ENCODE measurements around the gene TMEM37. TPM values are rescaled to one million over a fixed set of nuclear protein-coding genes. Genes with fewer than 3 reads are reported as not detected.
A peak's percentile ranks its signal among the peaks of the same experiment; 100 is the strongest.
"Not testable (repeated sequence)": the region's sequence is repeated elsewhere in the genome, so short reads cannot be mapped to it uniquely, and the experiment has no call there.

The TMEM37 gene
- total and polyA plus RNA-seq, 2 experiments from 2014 or later, result 52.6 to 123 TPM

GRCh38 chr2:119402645-119403560, 28.8 kb upstream of the TMEM37 start:
- Histone ChIP-seq H3K9me2 (replicated peaks; ENCODE audit: insufficient read depth) (no peaks in the 10 kb centered on the region), H3K4me2 (peak overlapping the region; percentile 52), H2AFZ (no peak overlapping the region), H3K27me3 (no peaks in the 10 kb centered on the region), H4K20me1 (ENCODE audit: insufficient read depth, poor library complexity, severe bottlenecking) (no peaks in the 10 kb centered on the region), H3K9me3 (ENCODE audit: low read depth) (no peaks in the 10 kb centered on the region), H3K4me1 (ENCODE audit: insufficient read depth) (peaks cover 8% of the 10 kb centered on the region), H3K36me3 (replicated peaks; ENCODE audit: insufficient read depth, low read depth) (no peaks in the 10 kb centered on the region), H3K27ac (peak overlapping the region; percentile 78), H3K79me2 (no peaks in the 10 kb centered on the region), H3K4me3 (no peak overlapping the region)
- TF ChIP-seq EZH2phosphoT487 (IDR thresholded peaks at IDR 0.05; ENCODE audit: low read depth, severe bottlenecking, unreplicated experiment), result no peak
- TF ChIP-seq CTCF (IDR thresholded peaks at IDR 0.05; ENCODE audit: poor library complexity), result no peak
- no peak for TF ChIP-seq EZH2 (IDR thresholded peaks at IDR 0.05; ENCODE audit: borderline replicate concordance)
- WGBS (ENCODE audit: low lambda C conversion rate, missing lambda C conversion rate), result 75% methylated on average over 10 of the region's 10 CpGs
- peak; percentile 66 for DNase-seq (ENCODE audit: low spot score)

- not testable (repeated sequence) for H3K9me2 ChIP-seq (replicated peaks; ENCODE audit: insufficient read depth); H3K4me2 ChIP-seq; DNase-seq (ENCODE audit: low spot score); H3K9me3 ChIP-seq (ENCODE audit: low read depth); H3K4me3 ChIP-seq; H3K36me3 ChIP-seq (replicated peaks; ENCODE audit: insufficient read depth, low read depth); H2AFZ ChIP-seq; H3K27me3 ChIP-seq; H4K20me1 ChIP-seq (ENCODE audit: insufficient read depth, poor library complexity, severe bottlenecking); H3K79me2 ChIP-seq
- Histone ChIP-seq H3K4me1 (ENCODE audit: insufficient read depth) (peaks cover 13% of the 10 kb centered on the region), H3K27ac (peak overlapping the region; percentile 78)
- WGBS (ENCODE audit: low lambda C conversion rate, missing lambda C conversion rate), result 88% methylated on average over 12 of the region's 12 CpGs
These were observed 28.0 kb upstream of the TMEM37 start for GRCh38 chr2:119403618-119404017.

- Histone ChIP-seq H3K4me2 (no peak overlapping the region), H4K20me1 (ENCODE audit: insufficient read depth, poor library complexity, severe bottlenecking) (no peaks in the 10 kb centered on the region), H3K79me2 (no peaks in the 10 kb centered on the region), H3K9me3 (ENCODE audit: low read depth) (no peaks in the 10 kb centered on the region), H3K27ac (no peak overlapping the region), H3K4me1 (ENCODE audit: insufficient read depth) (peaks cover 13% of the 10 kb centered on the region), H3K4me3 (no peak overlapping the region), H3K27me3 (no peaks in the 10 kb centered on the region), H3K36me3 (replicated peaks; ENCODE audit: insufficient read depth, low read depth) (no peaks in the 10 kb centered on the region), H2AFZ (no peak overlapping the region), H3K9me2 (replicated peaks; ENCODE audit: insufficient read depth) (no peaks in the 10 kb centered on the region)
- 75% methylated on average over 2 of the region's 2 CpGs for WGBS (ENCODE audit: low lambda C conversion rate, missing lambda C conversion rate)
- DNase-seq (ENCODE audit: low spot score), result no peak
- TF ChIP-seq EZH2 (IDR thresholded peaks at IDR 0.05; ENCODE audit: borderline replicate concordance) (no peak), EZH2phosphoT487 (IDR thresholded peaks at IDR 0.05; ENCODE audit: low read depth, severe bottlenecking, unreplicated experiment) (no peak), CTCF (IDR thresholded peaks at IDR 0.05; ENCODE audit: poor library complexity) (no peak)
These were observed 26.5 kb upstream of the TMEM37 start for GRCh38 chr2:119405151-119405550.

GRCh38 chr2:119407430-119408220, 24.0 kb upstream of the TMEM37 start:
- H4K20me1 ChIP-seq (ENCODE audit: insufficient read depth, poor library complexity, severe bottlenecking), result no peaks in the 10 kb centered on the region
- DNase-seq (ENCODE audit: low spot score), result peak; percentile 76
- no peak overlapping the region for H3K4me3 ChIP-seq
- TF ChIP-seq CTCF (IDR thresholded peaks at IDR 0.05; ENCODE audit: poor library complexity) (peak; percentile 80), EZH2phosphoT487 (IDR thresholded peaks at IDR 0.05; ENCODE audit: low read depth, severe bottlenecking, unreplicated experiment) (no peak)
- no peaks in the 10 kb centered on the region for H3K36me3 ChIP-seq (replicated peaks; ENCODE audit: insufficient read depth, low read depth)
- H3K9me3 ChIP-seq (ENCODE audit: low read depth), result no peaks in the 10 kb centered on the region
- H3K4me1 ChIP-seq (ENCODE audit: insufficient read depth), result peaks cover 13% of the 10 kb centered on the region
- H3K4me2 ChIP-seq, result peak overlapping the region; percentile 11
- 73% methylated on average over 6 of the region's 7 CpGs for WGBS (ENCODE audit: low lambda C conversion rate, missing lambda C conversion rate)
- no peaks in the 10 kb centered on the region for H3K27me3 ChIP-seq
- H3K9me2 ChIP-seq (replicated peaks; ENCODE audit: insufficient read depth), result no peaks in the 10 kb centered on the region
- peak overlapping the region; percentile 46 for H3K27ac ChIP-seq
- no peaks in the 10 kb centered on the region for H3K79me2 ChIP-seq
- H2AFZ ChIP-seq, result peak overlapping the region; percentile 37
